AG09309 (cell line): ENCODE measurements around the gene ZNF776.

Experiments used
- DNase-seq: peaks from one replicate; pipeline ENCODE4 v3.0.0-alpha.2; 2010; ENCODE audit warnings: low read depth
- H3K4me3 ChIP-seq: 2 replicates; pipeline ENCODE4 v1.5.1; 2011; ENCODE audit warnings: mild to moderate bottlenecking, low read depth, low read length, moderate library complexity; ENCODE audit not compliant: control insufficient read depth
- TF ChIP-seq, protein P1 (sequence below): IDR thresholded peaks from 2 replicates; pipeline ENCODE4 v1.5.1; 2011; ENCODE audit warnings: mild to moderate bottlenecking, low read depth, low read length, inconsistent platforms; ENCODE audit not compliant: insufficient read depth, control insufficient read depth; ENCODE audit errors: missing control alignments

ZNF776 gene

DNA sequence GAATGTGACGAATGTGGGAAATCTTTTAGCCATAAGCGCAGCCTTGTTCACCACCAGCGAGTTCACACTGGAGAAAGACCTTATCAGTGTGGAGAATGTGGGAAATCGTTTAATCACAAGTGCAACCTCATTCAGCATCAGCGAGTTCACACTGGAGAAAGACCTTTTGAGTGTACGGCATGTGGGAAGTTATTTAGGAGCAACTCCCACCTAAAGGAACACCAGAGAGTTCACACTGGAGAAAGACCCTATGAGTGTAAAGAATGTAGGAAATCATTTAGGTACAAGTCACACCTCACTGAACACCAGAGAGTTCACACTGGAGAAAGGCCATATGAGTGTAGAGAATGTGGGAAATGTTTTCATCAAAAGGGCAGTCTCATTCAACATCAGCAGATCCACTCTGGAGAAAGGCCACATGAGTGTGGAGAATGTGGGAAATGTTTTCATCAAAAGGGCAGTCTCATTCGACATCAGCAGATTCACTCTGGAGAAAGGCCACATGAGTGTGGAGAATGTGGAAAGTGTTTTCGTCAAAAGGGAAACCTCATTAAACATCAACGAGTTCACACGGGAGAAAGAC lies 7.6 kb downstream of the ZNF776 start:
- no peak for DNase-seq

DNA sequence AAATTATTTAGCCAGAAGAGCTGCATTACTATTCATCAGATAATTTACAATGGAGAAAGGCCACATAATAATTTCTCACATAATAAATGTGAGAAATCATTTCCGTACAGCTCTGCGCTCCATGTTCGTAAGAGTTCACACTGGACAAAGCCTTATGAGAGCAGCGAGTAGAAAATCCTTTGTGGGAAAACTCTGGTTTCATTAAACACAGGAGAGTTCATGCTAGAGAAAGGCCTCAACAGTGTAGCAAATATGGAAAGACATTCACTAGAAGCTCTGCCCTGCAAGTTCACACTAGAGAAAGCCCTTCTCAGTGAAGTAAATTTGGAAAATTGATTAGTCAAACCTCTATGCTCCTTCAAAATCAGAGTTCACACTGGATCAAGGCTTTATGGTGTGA lies 8.4 kb downstream of the ZNF776 start:
- TF ChIP-seq, protein P1, sequence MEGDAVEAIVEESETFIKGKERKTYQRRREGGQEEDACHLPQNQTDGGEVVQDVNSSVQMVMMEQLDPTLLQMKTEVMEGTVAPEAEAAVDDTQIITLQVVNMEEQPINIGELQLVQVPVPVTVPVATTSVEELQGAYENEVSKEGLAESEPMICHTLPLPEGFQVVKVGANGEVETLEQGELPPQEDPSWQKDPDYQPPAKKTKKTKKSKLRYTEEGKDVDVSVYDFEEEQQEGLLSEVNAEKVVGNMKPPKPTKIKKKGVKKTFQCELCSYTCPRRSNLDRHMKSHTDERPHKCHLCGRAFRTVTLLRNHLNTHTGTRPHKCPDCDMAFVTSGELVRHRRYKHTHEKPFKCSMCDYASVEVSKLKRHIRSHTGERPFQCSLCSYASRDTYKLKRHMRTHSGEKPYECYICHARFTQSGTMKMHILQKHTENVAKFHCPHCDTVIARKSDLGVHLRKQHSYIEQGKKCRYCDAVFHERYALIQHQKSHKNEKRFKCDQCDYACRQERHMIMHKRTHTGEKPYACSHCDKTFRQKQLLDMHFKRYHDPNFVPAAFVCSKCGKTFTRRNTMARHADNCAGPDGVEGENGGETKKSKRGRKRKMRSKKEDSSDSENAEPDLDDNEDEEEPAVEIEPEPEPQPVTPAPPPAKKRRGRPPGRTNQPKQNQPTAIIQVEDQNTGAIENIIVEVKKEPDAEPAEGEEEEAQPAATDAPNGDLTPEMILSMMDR = no peak
- no peak for DNase-seq
- no peak overlapping the region for H3K4me3 ChIP-seq

More for the DNA sequence above, 7.6 kb downstream of the ZNF776 start:
- H3K4me3 ChIP-seq = no peak overlapping the region
- TF ChIP-seq, protein P1 = no peak

DNA sequence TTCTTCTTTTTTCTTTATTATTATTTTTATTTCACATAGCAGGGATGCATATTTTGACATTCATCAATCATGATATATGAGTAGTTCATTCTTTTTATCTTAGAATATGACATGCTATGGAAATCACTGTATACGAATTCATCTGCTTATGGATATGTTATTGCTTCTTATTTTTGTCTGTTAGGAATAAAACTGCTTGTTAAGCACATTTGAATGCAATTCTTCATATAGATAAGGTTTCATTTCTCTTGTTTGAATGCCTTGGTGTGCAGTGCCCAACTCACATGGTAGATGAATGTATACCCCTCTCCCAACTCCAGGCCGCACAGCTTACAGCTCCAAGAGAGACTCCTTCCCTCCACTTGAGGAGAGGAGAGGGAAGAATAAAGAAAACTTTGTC lies 11.3 kb downstream of the ZNF776 start:
- no peak overlapping the region for H3K4me3 ChIP-seq
- no peak for DNase-seq
- TF ChIP-seq, protein P1 = no peak

DNA sequence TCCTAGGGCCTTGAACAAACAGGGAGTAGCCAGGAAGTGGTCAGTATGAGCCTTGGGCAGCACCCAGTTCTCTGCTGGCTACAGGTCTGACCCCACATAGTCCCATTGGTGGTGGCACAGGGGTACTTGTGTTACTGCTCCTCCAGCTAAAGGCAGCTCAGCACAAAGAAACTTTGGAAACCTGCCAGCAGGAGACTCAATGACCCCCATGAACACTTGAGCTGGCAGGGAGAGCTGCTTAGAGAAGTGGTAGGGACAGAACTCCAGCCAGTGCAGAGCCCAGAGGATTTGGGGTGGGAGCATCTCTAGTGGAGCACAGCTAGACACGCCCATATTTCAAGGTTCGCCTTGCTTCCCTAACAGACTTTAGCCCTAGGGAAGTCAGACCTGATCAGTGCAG lies 12.5 kb downstream of the ZNF776 start:
- no peak for DNase-seq
- H3K4me3 ChIP-seq = no peak overlapping the region
- TF ChIP-seq, protein P1 = no peak

DNA sequence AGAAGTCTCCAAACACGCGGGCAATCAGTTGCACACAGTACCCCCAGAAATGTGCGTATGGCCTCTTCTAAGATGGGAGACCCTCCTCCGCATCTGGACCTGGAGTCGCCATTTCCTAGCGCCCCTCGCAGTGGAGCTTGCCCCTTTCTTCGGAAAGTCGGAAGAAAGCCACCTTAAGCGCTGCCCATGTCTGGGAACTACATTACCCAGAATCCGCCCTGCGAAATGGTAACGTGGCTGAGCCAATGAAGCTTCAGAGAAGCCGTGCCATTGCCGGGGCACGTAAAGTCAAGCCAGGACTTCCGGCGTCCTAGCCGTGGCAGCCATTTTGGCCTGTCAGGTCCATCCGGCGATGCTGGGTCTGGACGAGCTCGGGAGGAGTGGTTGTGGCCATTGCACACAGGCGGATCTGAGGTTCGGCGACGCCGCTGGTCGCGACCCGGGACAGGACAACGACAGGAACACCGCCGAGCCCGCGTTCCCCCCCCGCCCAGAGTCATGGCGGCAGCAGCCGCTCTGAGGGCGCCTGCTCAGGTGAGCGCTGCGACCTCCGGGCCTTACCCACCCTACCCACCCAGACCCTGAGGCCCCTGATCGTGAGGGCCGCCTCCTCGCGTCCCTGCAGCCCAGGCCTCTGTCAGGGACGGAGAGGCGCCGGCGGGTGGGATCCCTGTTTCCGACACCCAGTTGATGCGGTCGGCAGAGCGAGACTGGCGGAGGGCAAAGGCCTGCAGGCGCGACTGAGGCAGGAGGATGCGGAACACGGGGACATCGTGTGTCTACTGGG lies 22.9 kb downstream of the ZNF776 start, which contains the start of gene ZNF586:
Gene ZNF586 (plus strand): TSS at position 332 of the 787 bp plus-strand sequence. CDS start 167 bp downstream, at position 499.
- DNase-seq = peak; percentile 71
- peak within 1 kb of the TSS; percentile 81 for H3K4me3 ChIP-seq
- TF ChIP-seq, protein P1 = no peak

DNA sequence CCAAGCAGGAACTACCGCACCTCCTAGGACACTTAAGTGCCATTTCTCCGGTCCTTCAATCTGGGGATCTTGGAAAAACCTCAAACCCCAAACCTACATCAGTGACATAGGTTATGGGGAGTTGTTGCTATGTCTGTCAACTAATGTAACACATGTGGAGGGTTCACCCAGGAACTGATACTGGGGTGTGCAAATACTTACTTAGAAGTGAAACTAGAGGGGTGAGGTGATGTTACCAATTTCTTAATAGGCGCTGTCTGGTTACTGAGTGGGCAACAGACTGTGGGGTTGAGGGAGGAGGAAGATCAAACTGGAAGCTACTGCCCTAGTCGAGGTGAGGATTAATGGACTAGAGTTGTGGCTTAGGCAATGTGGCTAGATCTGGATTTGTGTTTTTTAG lies 24.8 kb downstream of the ZNF776 start:
- DNase-seq = no peak
- H3K4me3 ChIP-seq = no peak overlapping the region
- TF ChIP-seq, protein P1 = no peak
